ENCODE results near the gene PCNX1. TPM values are rescaled to one million over a fixed set of nuclear protein-coding genes. Genes with fewer than 3 reads are reported as not detected.

PCNX1 gene
- total RNA-seq, 6 donors from 2014 or later, result 38.4 to 98.5 (median 65.4) TPM

DNA sequence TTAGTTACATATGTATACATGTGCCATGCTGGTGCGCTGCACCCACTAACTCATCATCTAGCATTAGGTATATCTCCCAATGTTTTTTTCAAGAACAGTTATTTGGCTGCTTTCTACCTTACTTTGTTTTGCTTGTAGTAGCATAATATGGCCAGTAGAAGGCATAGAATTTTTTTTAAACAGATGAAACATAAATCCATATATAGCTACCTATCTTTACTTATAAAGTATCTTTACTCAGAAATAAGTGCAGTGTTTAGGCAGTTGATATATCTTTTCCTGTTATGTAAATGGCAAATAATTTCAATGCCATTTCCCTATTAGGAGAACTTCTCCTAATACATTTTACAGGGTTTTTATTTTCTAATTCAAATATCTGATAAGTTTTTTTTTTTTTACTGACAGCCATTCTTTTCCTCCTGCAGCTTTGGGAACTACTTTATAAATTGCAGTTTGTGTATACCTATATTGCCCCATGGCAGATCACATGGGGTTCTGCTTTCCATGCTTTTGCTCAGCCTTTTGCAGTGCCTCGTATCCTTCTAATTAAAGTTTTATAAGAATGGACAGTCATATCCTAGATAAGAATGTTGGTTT is 143.1 kb downstream of the PCNX1 start:
- H3K27me3 ChIP-seq, result no peaks in the 10 kb centered on the region
- no peaks in the 10 kb centered on the region for H3K9me3 ChIP-seq
- no peaks in the 10 kb centered on the region for H3K4me1 ChIP-seq
- H3K27ac ChIP-seq, result no peak overlapping the region
- TF ChIP-seq POLR2AphosphoS5 (IDR thresholded peaks at IDR 0.05) (no peak), POLR2A (IDR thresholded peaks at IDR 0.05) (no peak), EP300 (IDR thresholded peaks at IDR 0.05) (no peak)
- TF ChIP-seq, protein P1, sequence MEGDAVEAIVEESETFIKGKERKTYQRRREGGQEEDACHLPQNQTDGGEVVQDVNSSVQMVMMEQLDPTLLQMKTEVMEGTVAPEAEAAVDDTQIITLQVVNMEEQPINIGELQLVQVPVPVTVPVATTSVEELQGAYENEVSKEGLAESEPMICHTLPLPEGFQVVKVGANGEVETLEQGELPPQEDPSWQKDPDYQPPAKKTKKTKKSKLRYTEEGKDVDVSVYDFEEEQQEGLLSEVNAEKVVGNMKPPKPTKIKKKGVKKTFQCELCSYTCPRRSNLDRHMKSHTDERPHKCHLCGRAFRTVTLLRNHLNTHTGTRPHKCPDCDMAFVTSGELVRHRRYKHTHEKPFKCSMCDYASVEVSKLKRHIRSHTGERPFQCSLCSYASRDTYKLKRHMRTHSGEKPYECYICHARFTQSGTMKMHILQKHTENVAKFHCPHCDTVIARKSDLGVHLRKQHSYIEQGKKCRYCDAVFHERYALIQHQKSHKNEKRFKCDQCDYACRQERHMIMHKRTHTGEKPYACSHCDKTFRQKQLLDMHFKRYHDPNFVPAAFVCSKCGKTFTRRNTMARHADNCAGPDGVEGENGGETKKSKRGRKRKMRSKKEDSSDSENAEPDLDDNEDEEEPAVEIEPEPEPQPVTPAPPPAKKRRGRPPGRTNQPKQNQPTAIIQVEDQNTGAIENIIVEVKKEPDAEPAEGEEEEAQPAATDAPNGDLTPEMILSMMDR (IDR thresholded peaks at IDR 0.05), result peak in 2 of 6 experiments; percentile 17 to 18
- ATAC-seq (ENCODE audit: low FRiP score in 2 of 2), result no peak
- 96 to 97% methylated on average over 2 of the region's 2 CpGs for WGBS, 2 donors
- H3K36me3 ChIP-seq, result peaks cover 0 to 71% (median 8%) of the 10 kb centered on the region in 4 donors
- no peak for DNase-seq
- H3K4me3 ChIP-seq, result no peak overlapping the region

DNA sequence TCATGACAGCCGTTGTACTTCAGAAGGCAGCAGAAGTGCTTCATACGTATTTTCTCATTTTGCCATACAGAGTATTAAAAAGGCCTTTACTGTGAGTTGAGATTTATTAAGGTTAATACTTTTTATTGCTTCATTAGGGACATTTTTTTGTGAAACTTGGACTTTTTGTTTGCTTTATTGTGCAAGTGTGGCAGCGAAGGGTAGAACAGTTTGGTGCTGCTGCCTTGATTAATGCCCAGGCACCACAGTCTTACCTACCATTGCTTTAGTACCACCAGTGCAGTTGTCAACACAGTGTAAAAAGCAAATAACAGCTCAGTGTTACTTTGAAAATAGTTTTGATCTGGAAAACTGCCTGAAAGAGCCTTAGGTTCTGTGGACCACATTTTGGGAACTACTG is 147.4 kb downstream of the PCNX1 start:
- H3K27ac ChIP-seq, result no peak overlapping the region
- H3K9me3 ChIP-seq, result no peaks in the 10 kb centered on the region
- H3K27me3 ChIP-seq, result no peaks in the 10 kb centered on the region
- WGBS, 2 donors, result 91 to 93% methylated on average over 3 of the region's 3 CpGs
- H3K36me3 ChIP-seq, result peaks cover 3 to 81% (median 13%) of the 10 kb centered on the region in 4 donors
- H3K4me3 ChIP-seq, result no peak overlapping the region
- DNase-seq (no peak), ATAC-seq (ENCODE audit: low FRiP score in 2 of 2) (no peak)
- H3K4me1 ChIP-seq, result no peaks in the 10 kb centered on the region
- TF ChIP-seq POLR2AphosphoS5 (IDR thresholded peaks at IDR 0.05) (no peak), EP300 (IDR thresholded peaks at IDR 0.05) (no peak), POLR2A (IDR thresholded peaks at IDR 0.05) (no peak)
- TF ChIP-seq, protein P1 (IDR thresholded peaks at IDR 0.05), result no peak

DNA sequence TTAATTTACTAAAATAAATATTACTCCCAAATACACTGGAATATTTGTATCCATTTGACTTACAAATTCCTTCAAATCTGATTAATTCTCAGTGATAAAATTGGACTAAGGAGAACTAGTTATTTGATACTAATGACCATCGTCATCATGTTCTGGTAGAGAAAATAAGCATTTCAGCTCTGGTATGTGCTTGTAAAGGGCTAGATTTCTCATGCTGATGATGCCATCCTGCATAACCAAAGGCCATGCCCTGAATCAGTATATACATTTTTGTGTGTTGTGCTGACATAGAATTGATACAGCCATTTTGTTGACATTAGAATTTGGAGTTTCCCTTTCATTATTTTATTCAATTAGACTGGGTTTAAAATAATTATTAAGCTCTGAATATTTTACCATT is 148.9 kb downstream of the PCNX1 start:
- TF ChIP-seq EP300 (IDR thresholded peaks at IDR 0.05) (no peak), POLR2AphosphoS5 (IDR thresholded peaks at IDR 0.05) (no peak), POLR2A (IDR thresholded peaks at IDR 0.05) (no peak)
- TF ChIP-seq, protein P1 (IDR thresholded peaks at IDR 0.05), result no peak
- H3K4me3 ChIP-seq, result no peak overlapping the region
- 96 to 100% methylated on average over 1 of the region's 1 CpG for WGBS, 2 donors
- DNase-seq (no peak), ATAC-seq (ENCODE audit: low FRiP score in 2 of 2) (no peak)
- no peaks in the 10 kb centered on the region for H3K9me3 ChIP-seq
- no peaks in the 10 kb centered on the region for H3K4me1 ChIP-seq
- H3K27me3 ChIP-seq, result no peaks in the 10 kb centered on the region
- H3K27ac ChIP-seq, result no peak overlapping the region
- H3K36me3 ChIP-seq, result peaks cover 3 to 96% (median 21%) of the 10 kb centered on the region in 4 donors

DNA sequence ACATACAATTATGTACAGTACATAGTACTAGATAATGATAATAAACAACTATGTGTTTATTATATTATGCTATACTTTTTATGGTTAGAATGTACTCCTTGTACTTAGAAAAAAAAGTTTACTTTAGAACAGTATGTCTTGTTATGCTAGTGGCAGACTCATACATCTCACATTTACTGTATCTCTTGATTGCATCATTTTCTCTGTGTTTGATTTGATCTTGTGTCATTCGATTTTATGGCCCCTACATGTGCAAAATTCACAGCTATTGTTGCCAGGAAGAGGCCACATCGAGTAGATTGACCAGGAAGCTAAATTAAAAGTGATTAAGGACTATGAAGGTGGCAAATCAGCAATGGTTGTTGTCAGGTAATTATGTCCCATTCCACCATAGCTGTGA is 153.0 kb downstream of the PCNX1 start:
- WGBS, 2 donors, result 71 to 80% methylated on average over 2 of the region's 2 CpGs
- Histone ChIP-seq H3K27me3 (no peaks in the 10 kb centered on the region), H3K4me3 (no peak overlapping the region), H3K36me3 (peaks cover 3 to 83% (median 26%) of the 10 kb centered on the region in 4 donors), H3K27ac (no peak overlapping the region), H3K4me1 (no peaks in the 10 kb centered on the region), H3K9me3 (peaks cover 0 to 5% (median 0%) of the 10 kb centered on the region in 4 donors)
- DNase-seq (no peak), ATAC-seq (ENCODE audit: low FRiP score in 2 of 2) (no peak)
- TF ChIP-seq POLR2A (IDR thresholded peaks at IDR 0.05), result no peak
- no peak for TF ChIP-seq POLR2AphosphoS5 (IDR thresholded peaks at IDR 0.05)
- TF ChIP-seq EP300 (IDR thresholded peaks at IDR 0.05), result no peak
- TF ChIP-seq, protein P1 (IDR thresholded peaks at IDR 0.05), result no peak
